GM19035 (cell line): ENCODE data around the gene CHI3L1.

ENCODE experiments used
- ATAC-seq: cut with Tn5 transposase; IDR thresholded peaks from one replicate; pipeline ENCODE4 v1.9.1; 2021; ENCODE audit not compliant: unreplicated experiment

CHI3L1 gene

DNA sequence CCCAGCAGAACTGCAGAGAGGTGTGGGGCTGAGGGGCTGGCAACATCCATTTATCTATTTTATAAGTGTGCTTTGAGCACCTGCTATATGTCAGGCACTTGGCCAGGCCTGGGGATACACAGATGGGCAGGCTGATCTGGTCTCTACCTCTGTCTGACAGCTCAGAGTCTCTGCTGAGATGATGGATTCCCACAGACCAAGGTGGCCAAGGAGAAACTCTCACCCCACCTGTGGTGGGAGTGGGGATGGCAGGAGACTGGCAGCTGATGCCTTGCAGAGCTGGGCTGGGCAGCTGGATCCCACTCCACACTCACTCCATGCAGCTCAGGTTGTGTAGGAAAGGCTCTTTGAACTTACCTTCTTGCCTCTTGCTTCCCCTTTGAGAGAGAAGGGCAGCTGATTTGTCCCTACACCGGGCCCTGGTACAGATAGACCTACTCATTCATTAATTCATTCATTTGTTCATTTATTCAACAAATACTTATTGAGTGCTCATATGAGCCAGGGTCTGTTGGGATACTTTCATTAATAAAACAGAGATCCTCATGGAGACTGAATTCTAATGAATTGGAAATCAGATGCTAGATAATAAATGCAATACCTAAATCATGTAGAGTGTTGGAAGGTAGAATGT lies 50.0 kb downstream of the CHI3L1 start:
- ATAC-seq: no peak

DNA sequence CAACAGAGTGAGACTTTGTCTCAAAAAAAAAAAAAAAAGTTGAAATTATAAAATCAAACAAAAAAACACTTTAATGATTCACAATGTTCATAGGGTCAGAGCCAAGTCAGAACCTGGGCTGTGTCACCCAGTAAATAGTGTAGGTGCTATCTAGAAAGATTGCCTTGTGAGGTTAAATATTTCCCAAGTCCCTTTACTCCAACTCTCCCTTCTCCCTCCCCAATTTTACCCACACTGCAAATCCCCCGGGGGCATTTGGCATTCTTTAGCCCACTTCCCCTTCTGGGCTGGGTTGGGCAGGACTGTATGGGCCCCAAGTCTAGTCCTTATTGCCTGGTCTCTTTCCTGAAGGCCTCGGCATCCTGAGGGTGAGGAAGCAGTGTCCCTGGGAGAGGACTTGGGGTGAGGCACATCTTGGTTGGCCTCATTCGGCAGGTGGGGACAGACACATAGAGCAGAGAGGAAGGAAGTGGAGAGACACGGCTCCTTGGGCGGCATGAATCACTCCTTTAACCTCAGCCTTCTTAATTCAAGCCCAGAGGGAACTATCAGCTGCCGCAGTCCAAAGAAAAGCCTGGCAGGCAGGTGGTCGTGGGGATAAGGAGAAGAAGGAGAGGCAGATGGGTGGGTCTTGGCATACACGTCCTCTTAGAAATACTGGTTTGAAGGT lies 50.7 kb downstream of the CHI3L1 start:
- no peak for ATAC-seq

DNA sequence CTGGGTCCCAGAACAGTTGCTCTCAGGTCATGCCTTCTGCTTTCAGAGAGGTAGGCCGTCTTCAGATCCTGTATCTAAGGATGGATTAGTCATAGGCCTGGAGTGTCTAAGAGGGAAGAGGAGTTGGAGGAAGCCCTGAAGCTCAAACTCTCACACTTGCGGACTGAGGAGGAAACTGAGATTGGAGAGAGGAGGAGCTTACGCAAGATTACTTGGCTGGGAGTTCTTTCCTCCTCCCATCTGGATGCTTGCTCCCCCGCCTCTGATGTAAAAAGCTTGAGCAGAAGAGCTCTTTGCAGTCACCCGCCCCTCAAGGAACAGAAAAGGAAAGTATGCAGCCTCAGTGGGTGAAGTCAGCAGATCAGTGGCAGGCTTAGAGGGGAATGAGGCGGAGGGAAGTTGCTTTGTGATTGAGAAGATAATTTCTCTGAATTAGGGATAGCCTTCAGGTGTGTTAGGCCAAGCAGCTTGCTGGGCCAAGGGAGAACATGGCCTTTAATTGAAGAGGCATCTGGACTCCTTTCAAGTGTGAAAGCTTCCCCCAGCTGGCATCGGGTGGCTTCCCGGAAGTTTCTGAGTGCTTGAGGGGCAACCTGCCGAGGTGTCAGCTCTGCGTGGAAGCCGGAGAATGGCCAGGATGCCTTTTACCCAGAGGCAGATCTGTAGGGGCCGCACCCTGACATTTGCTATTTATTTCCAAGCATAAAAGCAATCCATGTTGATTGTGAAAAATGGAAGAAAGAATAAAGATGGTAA lies 52.4 kb downstream of the CHI3L1 start:
- ATAC-seq: no peak

DNA sequence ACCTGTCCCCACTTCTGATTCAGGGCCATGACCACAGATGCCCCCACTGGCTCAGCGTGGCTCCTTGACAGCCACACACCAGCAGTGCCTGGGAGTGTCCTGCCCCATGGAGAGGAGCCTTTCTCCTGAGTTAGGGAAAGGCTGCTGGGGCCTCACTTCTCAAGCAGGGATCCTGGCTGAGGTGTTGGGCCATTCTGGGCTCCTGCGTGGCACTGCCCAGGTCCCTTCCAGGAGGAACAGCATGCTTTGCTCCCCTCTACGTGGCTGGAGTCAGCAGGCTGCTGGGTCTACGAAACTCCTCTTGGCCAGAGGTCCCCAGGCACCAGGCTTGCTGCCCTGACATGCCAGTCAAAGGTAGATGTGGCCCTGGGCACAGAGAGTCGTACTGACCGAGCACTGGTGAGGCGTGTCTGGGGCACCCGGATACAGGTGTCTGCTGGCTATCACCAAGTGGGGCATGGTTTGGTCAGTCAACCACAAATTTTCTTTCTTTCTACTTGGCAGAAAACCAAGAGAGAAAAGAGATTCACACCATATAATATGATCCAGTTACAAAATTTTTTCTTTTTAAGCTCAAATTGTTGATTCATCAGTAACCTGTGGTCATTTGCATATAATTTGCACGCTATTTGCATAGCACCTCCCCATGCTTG lies 54.8 kb downstream of the CHI3L1 start:
- no peak for ATAC-seq

DNA sequence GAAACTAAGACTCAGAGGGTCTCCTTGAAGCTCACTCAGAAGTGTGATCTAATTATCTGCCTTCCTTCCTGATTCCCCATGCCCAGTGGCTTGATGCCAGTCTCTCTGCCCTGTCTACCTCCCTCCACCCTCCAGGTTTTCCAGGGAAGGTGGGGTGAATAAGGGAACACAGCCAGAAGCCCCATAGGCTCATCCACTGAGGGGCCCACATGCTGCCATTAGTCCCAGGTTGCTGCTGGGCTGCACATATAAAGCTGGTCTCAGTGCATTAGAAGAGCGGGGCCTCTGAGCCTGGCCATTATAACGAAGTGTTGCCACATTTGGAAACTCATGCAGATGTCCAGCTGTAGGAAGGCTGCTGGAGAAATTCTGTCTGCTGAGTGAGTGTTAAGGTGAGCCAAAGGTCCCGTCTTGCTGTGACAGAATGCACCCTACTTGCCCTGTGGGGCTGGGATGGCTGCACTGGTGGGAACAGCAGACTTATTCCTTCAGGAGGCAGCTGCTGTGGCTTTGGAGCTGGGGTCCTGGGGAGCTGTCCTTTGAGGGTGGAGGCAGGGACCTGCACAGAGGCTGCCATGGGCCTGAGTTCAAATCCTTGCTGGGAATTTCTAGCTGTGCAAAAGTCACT lies 56.0 kb downstream of the CHI3L1 start:
- ATAC-seq: no peak

DNA sequence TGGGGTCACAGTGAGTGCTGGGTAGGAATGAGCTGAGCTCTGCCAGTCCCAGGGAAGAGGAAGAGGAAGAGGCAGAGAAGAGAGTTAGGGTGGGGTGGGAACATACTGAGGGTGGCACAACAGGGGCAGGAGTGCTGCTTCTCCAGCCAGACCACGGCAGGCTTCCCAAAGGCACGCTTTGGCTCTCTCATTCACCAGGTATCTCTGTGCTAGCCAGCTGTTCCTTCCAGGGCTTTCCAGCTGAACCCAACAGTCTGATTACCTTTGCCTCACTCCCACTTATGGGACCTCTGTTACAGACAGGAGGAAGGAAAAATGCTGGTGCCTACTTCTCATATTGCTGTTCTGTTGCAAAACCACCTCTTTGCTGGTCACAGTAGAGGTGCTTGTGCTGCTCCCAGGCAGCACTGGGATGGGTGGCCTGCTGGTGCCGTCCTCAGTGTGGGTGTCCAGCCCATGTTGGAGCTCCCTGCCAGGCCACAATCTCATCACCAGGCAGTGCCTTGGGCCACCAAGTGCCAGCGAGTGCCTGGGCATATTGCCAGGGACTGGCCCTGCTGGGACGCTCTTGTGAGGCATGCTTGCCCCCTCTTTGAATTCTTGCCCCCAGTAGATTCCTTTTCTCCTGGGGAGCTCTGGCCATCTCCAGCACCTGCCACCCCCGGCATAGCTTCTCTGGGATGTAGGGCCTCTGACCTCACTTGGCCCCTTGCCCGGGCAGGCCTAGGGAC lies 56.8 kb downstream of the CHI3L1 start:
- no peak for ATAC-seq
